Pericardium fibroblast (primary cell): ENCODE data around the gene LGALS16. TPM values are rescaled to one million over a fixed set of nuclear protein-coding genes. Genes with fewer than 3 reads are reported as not detected.

Experiments used
- total RNA-seq: library from RNA; depleted of rRNA; stranded (reverse); fragments of >200 nt; gene quantifications from 2 replicates; pipeline ENCODE4 v1.2.3, GENCODE V29; 2015

Gene LGALS16
- total RNA-seq, result not detected in 2 replicates

GRCh38 chr19:39655613-39656012 is at the start of gene LGALS16:
TSS of gene LGALS16 (plus strand) at chr19:39655913. CDS start at chr19:39655962, 49 bp downstream.

GRCh38 chr19:39704181-39705044 is 48.7 kb downstream of the LGALS16 start, which contains the start of gene LGALS14:
TSS of gene LGALS14 (plus strand) at chr19:39704481. CDS start at chr19:39704529, 48 bp downstream.

Other genes with a start within 250 kb of the LGALS16 start
- gene ZFP36, start 249.1 kb upstream of the LGALS16 start, total RNA-seq, result 100 and 116 TPM in 2 replicates
- gene PLEKHG2, start 243.2 kb upstream of the LGALS16 start, total RNA-seq, result 18.3 and 29.1 TPM in 2 replicates
- 2,259 and 2,454 TPM in 2 replicates for gene RPS16, start 220.0 kb upstream of the LGALS16 start, total RNA-seq
- gene SUPT5H, start 210.3 kb upstream of the LGALS16 start, total RNA-seq, result 66.2 and 68.4 TPM in 2 replicates
- 49.8 and 59.7 TPM in 2 replicates for gene TIMM50, start 175.1 kb upstream of the LGALS16 start, total RNA-seq
- 0.23 and 1.2 TPM in 2 replicates for gene DLL3, start 157.0 kb upstream of the LGALS16 start, total RNA-seq
- not detected in 2 replicates for gene SELENOV, start 140.8 kb upstream of the LGALS16 start, total RNA-seq
- 1.0 and 2.2 TPM in 2 replicates for gene EID2B, start 123.1 kb upstream of the LGALS16 start, total RNA-seq
- 9.4 and 17.2 TPM in 2 replicates for gene EID2, start 115.8 kb upstream of the LGALS16 start, total RNA-seq
- not detected in 2 replicates for gene LGALS13, start 53.4 kb upstream of the LGALS16 start, total RNA-seq
- not detected in 2 replicates for gene LGALS14, start 48.6 kb downstream of the LGALS16 start, total RNA-seq
- gene CLC, start 82.1 kb downstream of the LGALS16 start, total RNA-seq, result not detected in 2 replicates
- not detected in 2 replicates for gene LEUTX, start 122.9 kb downstream of the LGALS16 start, total RNA-seq
- 17.3 and 18.2 TPM in 2 replicates for gene DYRK1B, start 178.2 kb downstream of the LGALS16 start, total RNA-seq
- 98.4 and 142 TPM in 2 replicates for gene FBL, start 190.5 kb downstream of the LGALS16 start, total RNA-seq